Ishikawa (cell line): Measurements from ENCODE around the gene CXXC5.

Experiments
- CEBPB ChIP-seq: IDR thresholded peaks from 2 replicates; pipeline ENCODE4 v1.6.1; 2012
- CREB1 ChIP-seq: IDR thresholded peaks from 2 replicates; pipeline ENCODE4 v1.6.1; 2012; ENCODE audit warnings: low read depth
- EGR1 ChIP-seq: IDR thresholded peaks from 2 replicates; pipeline ENCODE4 v1.6.1; 2012
- EP300 ChIP-seq: IDR thresholded peaks from 2 replicates; pipeline ENCODE4 v1.6.1; 2012; ENCODE audit warnings: borderline replicate concordance
- FOXM1 ChIP-seq: IDR thresholded peaks from 2 replicates; pipeline ENCODE4 v1.6.1; 2012; ENCODE audit warnings: low read depth, borderline replicate concordance
- MAX ChIP-seq: IDR thresholded peaks from 2 replicates; pipeline ENCODE4 v1.6.1; 2012
- NFIC ChIP-seq: IDR thresholded peaks from 2 replicates; pipeline ENCODE4 v1.6.1; 2012
- RAD21 ChIP-seq: IDR thresholded peaks from 2 replicates; pipeline ENCODE4 v1.6.1; 2012; ENCODE audit warnings: low read depth
- TAF1 ChIP-seq: IDR thresholded peaks from 2 replicates; pipeline ENCODE4 v1.6.1; 2012; ENCODE audit warnings: low read depth, mild to moderate bottlenecking
- TCF12 ChIP-seq: IDR thresholded peaks from 2 replicates; pipeline ENCODE4 v1.6.1; 2012; ENCODE audit warnings: low read depth
- TEAD4 ChIP-seq: IDR thresholded peaks from 2 replicates; pipeline ENCODE4 v1.6.1; 2012
- YY1 ChIP-seq: IDR thresholded peaks from 2 replicates; pipeline ENCODE4 v1.6.1; 2012; ENCODE audit warnings: low read depth
- ZBTB7A ChIP-seq: IDR thresholded peaks from 2 replicates; pipeline ENCODE4 v1.6.1; 2012; ENCODE audit warnings: low read depth
- TF ChIP-seq, protein P1 (sequence below): IDR thresholded peaks from 2 replicates; pipeline ENCODE4 v1.6.1; 2012; ENCODE audit warnings: low read depth, mild to moderate bottlenecking
- TF ChIP-seq, protein P2 (sequence below): IDR thresholded peaks from 2 replicates; pipeline ENCODE4 v1.6.1; 2012

CXXC5 gene

GRCh38 chr5:139659695-139660101, 11.5 kb downstream of the CXXC5 start:
- no peak for TF ChIP-seq TAF1
- TF ChIP-seq TCF12, result no peak
- no peak for TF ChIP-seq CREB1
- peak; percentile 87 for TF ChIP-seq TEAD4
- no peak for TF ChIP-seq FOXM1
- TF ChIP-seq EP300, result peak; percentile 53
- TF ChIP-seq, protein P1, sequence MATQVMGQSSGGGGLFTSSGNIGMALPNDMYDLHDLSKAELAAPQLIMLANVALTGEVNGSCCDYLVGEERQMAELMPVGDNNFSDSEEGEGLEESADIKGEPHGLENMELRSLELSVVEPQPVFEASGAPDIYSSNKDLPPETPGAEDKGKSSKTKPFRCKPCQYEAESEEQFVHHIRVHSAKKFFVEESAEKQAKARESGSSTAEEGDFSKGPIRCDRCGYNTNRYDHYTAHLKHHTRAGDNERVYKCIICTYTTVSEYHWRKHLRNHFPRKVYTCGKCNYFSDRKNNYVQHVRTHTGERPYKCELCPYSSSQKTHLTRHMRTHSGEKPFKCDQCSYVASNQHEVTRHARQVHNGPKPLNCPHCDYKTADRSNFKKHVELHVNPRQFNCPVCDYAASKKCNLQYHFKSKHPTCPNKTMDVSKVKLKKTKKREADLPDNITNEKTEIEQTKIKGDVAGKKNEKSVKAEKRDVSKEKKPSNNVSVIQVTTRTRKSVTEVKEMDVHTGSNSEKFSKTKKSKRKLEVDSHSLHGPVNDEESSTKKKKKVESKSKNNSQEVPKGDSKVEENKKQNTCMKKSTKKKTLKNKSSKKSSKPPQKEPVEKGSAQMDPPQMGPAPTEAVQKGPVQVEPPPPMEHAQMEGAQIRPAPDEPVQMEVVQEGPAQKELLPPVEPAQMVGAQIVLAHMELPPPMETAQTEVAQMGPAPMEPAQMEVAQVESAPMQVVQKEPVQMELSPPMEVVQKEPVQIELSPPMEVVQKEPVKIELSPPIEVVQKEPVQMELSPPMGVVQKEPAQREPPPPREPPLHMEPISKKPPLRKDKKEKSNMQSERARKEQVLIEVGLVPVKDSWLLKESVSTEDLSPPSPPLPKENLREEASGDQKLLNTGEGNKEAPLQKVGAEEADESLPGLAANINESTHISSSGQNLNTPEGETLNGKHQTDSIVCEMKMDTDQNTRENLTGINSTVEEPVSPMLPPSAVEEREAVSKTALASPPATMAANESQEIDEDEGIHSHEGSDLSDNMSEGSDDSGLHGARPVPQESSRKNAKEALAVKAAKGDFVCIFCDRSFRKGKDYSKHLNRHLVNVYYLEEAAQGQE, result no peak
- TF ChIP-seq CEBPB, result no peak
- no peak for TF ChIP-seq EGR1
- TF ChIP-seq ZBTB7A, result 0 out of 2 replicates have a peak, but pooled peaks have one; percentile 27
- no peak for TF ChIP-seq YY1
- no peak for TF ChIP-seq RAD21
- TF ChIP-seq, protein P2, sequence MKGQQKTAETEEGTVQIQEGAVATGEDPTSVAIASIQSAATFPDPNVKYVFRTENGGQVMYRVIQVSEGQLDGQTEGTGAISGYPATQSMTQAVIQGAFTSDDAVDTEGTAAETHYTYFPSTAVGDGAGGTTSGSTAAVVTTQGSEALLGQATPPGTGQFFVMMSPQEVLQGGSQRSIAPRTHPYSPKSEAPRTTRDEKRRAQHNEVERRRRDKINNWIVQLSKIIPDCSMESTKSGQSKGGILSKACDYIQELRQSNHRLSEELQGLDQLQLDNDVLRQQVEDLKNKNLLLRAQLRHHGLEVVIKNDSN, result no peak
- TF ChIP-seq NFIC, result no peak
- no peak; the same call in 1 of the 2 replicates for TF ChIP-seq MAX

DNA sequence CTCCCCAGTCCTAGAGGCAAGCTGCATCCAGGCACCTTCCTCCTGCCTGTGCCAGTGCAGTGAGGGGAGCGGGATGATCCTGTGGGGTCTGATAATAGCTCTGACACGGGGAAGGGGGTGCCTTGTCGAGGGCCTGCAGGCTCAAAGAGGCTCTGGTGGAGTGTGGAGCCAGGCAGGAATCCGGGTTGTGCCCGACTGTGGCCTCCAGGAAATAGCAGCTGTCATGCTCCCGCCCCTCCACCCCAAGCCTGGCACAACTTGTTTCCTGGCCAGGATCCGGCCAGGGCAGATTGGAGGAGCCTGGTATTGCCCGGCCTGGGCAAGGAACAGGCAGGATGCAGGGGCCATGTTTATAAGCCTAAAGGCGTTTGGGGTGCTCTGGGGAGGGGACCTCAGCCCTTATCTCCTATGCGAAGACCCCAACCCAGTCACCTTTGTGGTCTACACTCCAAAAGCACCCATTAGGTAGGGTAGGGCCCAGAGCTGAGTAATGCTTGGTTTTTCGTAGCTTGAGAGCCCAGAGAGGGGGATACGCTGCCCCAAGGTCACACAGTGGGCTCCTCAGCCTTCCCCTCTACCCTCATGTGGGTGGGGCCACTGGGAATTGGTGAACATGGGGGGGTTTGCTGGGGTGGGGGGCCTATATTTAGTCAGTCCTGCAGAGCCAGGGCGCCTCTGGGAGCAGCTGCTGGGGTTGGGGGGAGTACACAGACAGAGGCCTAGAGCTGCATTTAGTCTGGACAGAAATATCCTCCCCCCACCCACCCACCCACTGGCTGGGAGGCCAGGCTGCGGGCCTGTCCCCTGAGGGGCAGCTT, 12.2 kb downstream of the CXXC5 start:
- 0 out of 2 replicates have a peak, but pooled peaks have one; percentile 5 for TF ChIP-seq ZBTB7A
- no peak for TF ChIP-seq RAD21
- TF ChIP-seq FOXM1, result 0 out of 2 replicates have a peak, but pooled peaks have one; percentile 75
- TF ChIP-seq MAX, result peak; percentile 69
- 0 out of 2 replicates have a peak, but pooled peaks have one; percentile 25 for TF ChIP-seq YY1
- peak; percentile 45; the same call in 1 of the 2 replicates for TF ChIP-seq NFIC
- no peak for TF ChIP-seq CREB1
- TF ChIP-seq TAF1, result no peak; the same call in 1 of the 2 replicates
- TF ChIP-seq, protein P1, result no peak
- TF ChIP-seq, protein P2, result no peak; the same call in 1 of the 2 replicates
- TF ChIP-seq EP300, result no peak
- no peak for TF ChIP-seq CEBPB
- no peak for TF ChIP-seq EGR1
- TF ChIP-seq TEAD4, result no peak
- peak; percentile 67; the same call in 1 of the 2 replicates for TF ChIP-seq TCF12

- TF ChIP-seq EP300 (peak; percentile 76), YY1 (peak; percentile 79), TAF1 (0 out of 2 replicates have a peak, but pooled peaks have one; percentile 31), TCF12 (peak; percentile 66; the same call in 1 of the 2 replicates), EGR1 (no peak), TEAD4 (peak; percentile 37; the same call in 1 of the 2 replicates), ZBTB7A (no peak), CEBPB (no peak), CREB1 (0 out of 2 replicates have a peak, but pooled peaks have one; percentile 28), NFIC (peak; percentile 46; the same call in 1 of the 2 replicates), RAD21 (peak; percentile 21; the same call in 1 of the 2 replicates), FOXM1 (peak; percentile 37; the same call in 1 of the 2 replicates), MAX (peak; percentile 72; the same call in 1 of the 2 replicates)
- TF ChIP-seq, protein P1, result no peak
- TF ChIP-seq, protein P2, result peak; percentile 7; the same call in 1 of the 2 replicates
Observed at GRCh38 chr5:139660923-139661814, 13.0 kb downstream of the CXXC5 start.
